ENCODE measurements around the gene FBXO2. TPM values are rescaled to one million over a fixed set of nuclear protein-coding genes. Genes with fewer than 3 reads are reported as not detected.

FBXO2 gene
- total RNA-seq, 1 experiment from 2014 or later, result 81.1 TPM

- ChIA-PET CTCF (interaction anchor here (0.6 to 2.5 kb wide), 8 partner anchors 14 to 280 kb away, joined by 3 to 15 read pairs (median 4); partner anchors contain the start of gene FBXO6), POLR2A (interaction anchor here (1.0 kb wide), 1 partner anchor 14 kb away, joined by 4 read pairs; the partner anchor contains the start of gene FBXO6), RAD21 (ENCODE audit: low non-redundant PET in 1 of 2, low total read pairs in 2 of 2, uncharacterized antibody in 2 of 2, unreplicated experiment in 2 of 2) (interaction anchor here in 1 of 2 experiments (1.0 to 1.4 kb wide), 2 partner anchors 60 to 69 kb away, joined by 3 to 7 read pairs; no protein-coding TSS in a partner anchor)
- no peaks in the 10 kb centered on the region for H4K20me1 ChIP-seq (ENCODE audit: insufficient read depth)
- ATAC-seq (peak; percentile 37), DNase-seq (ENCODE audit: low read depth, low spot score) (peak; percentile 38)
- intact Hi-C loops (cut with micrococcal nuclease), result no loop called here
- peak overlapping the region; percentile 71 for H3K4me2 ChIP-seq (ENCODE audit: low read length)
- H3K27me3 ChIP-seq (ENCODE audit: insufficient read depth, low read length), result no peaks in the 10 kb centered on the region
- H3K4me3 ChIP-seq (replicated peaks in 1 of 2; ENCODE audit: low read depth in 1 of 2, low read length in 2 of 2), result peak overlapping the region; percentile 34 to 50
- no peaks in the 10 kb centered on the region for H3K36me3 ChIP-seq (ENCODE audit: control insufficient read depth in 1 of 2, insufficient read depth in 2 of 2, low read length in 2 of 2)
- H3K27ac ChIP-seq (ENCODE audit: low read depth, low read length), result peak overlapping the region; percentile 27; the same call in 1 of the 2 replicates
- H3K79me2 ChIP-seq (ENCODE audit: insufficient read depth, low read length), result peaks cover 10% of the 10 kb centered on the region; the same call in 1 of the 2 replicates
- BruUV-seq (replicated peaks), result no TSS peak
- H2AFZ ChIP-seq (ENCODE audit: low read depth, low read length, poor library complexity, severe bottlenecking), result no peak overlapping the region
- no peaks in the 10 kb centered on the region for H3K9me3 ChIP-seq (ENCODE audit: control insufficient read depth in 1 of 2, insufficient read depth in 1 of 2, low read depth in 1 of 2, low read length in 2 of 2)
- no peaks in the 10 kb centered on the region for H3K9me2 ChIP-seq (ENCODE audit: insufficient read depth)
- TF ChIP-seq ZFX (IDR thresholded peaks at IDR 0.05) (peak; percentile 57; the same call in 1 of the 2 replicates), SP1 (IDR thresholded peaks at IDR 0.05; ENCODE audit: low read depth) (no peak), CEBPB (IDR thresholded peaks at IDR 0.05; ENCODE audit: low read depth) (no peak), ELF1 (IDR thresholded peaks at IDR 0.05; ENCODE audit: borderline replicate concordance, low read depth) (no peak)
- TF ChIP-seq, protein P1, sequence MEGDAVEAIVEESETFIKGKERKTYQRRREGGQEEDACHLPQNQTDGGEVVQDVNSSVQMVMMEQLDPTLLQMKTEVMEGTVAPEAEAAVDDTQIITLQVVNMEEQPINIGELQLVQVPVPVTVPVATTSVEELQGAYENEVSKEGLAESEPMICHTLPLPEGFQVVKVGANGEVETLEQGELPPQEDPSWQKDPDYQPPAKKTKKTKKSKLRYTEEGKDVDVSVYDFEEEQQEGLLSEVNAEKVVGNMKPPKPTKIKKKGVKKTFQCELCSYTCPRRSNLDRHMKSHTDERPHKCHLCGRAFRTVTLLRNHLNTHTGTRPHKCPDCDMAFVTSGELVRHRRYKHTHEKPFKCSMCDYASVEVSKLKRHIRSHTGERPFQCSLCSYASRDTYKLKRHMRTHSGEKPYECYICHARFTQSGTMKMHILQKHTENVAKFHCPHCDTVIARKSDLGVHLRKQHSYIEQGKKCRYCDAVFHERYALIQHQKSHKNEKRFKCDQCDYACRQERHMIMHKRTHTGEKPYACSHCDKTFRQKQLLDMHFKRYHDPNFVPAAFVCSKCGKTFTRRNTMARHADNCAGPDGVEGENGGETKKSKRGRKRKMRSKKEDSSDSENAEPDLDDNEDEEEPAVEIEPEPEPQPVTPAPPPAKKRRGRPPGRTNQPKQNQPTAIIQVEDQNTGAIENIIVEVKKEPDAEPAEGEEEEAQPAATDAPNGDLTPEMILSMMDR (IDR thresholded peaks at IDR 0.05 in 2 of 3, conservative IDR thresholded peaks at IDR 0.05 in 1 of 3; ENCODE audit: borderline replicate concordance in 1 of 3, insufficient read depth in 1 of 3, low read depth in 2 of 3, low read length in 2 of 3), result peak in 2 of 3 experiments; percentile 45 to 55; a peak in 4 of 6 replicates
- H3K9ac ChIP-seq (ENCODE audit: low read length), result peak overlapping the region; percentile 57
- H3K4me1 ChIP-seq (ENCODE audit: control insufficient read depth in 1 of 2, insufficient read depth in 2 of 2, low read length in 2 of 2), result peaks cover 24 to 47% of the 10 kb centered on the region in 2 experiments; a peak in 3 of 4 replicates
Observed at GRCh38 chr1:11650331-11650991, 3.8 kb downstream of the FBXO2 start.
